H9 (cell line): Measurements from ENCODE around the gene ARID1B. TPM values are rescaled to one million over a fixed set of nuclear protein-coding genes. Genes with fewer than 3 reads are reported as not detected.
A peak's percentile ranks its signal among the peaks of the same experiment; 100 is the strongest.

Source experiments
- DNase-seq: peaks from one replicate; pipeline ENCODE4 v3.0.0-alpha.2; 2017
- H2AFZ ChIP-seq: one replicate; pipeline ENCODE4 v1.6.1; 2013; ENCODE audit warnings: mild to moderate bottlenecking, low read length, control low read depth, moderate library complexity
- H2AK5ac ChIP-seq: 2 replicates; pipeline ENCODE4 v1.6.1; 2013; ENCODE audit warnings: low read length, control low read depth, mixed read lengths; ENCODE audit not compliant: insufficient read length
- H2BK120ac ChIP-seq: one replicate; pipeline ENCODE4 v1.6.1; 2013; ENCODE audit warnings: low read depth, mild to moderate bottlenecking, low read length, control low read depth, inconsistent platforms; ENCODE audit not compliant: poor library complexity, severe bottlenecking
- H2BK12ac ChIP-seq: 2 replicates; pipeline ENCODE4 v1.6.1; 2013; ENCODE audit warnings: low read length, control low read depth, mixed read lengths, low read depth; ENCODE audit not compliant: insufficient read length
- H2BK15ac ChIP-seq: 2 replicates; pipeline ENCODE4 v1.6.1; 2013; ENCODE audit warnings: low read depth, low read length, control low read depth
- H2BK20ac ChIP-seq: one replicate; pipeline ENCODE4 v1.6.1; 2013; ENCODE audit warnings: low read depth, mild to moderate bottlenecking, low read length, control low read depth, inconsistent platforms; ENCODE audit not compliant: poor library complexity, severe bottlenecking
- H2BK5ac ChIP-seq: 2 replicates; pipeline ENCODE4 v1.6.1; 2013; ENCODE audit warnings: low read length, control low read depth, mixed read lengths; ENCODE audit not compliant: insufficient read length
- H3K14ac ChIP-seq: 2 replicates; pipeline ENCODE4 v1.6.1; 2013; ENCODE audit warnings: low read length, control low read depth; ENCODE audit not compliant: insufficient read depth
- H3K18ac ChIP-seq: 2 replicates; pipeline ENCODE4 v1.6.1; 2013; ENCODE audit warnings: low read depth, mild to moderate bottlenecking, mixed read lengths, low read length, control low read depth; ENCODE audit not compliant: insufficient read length
- H3K23ac ChIP-seq: 2 replicates; pipeline ENCODE4 v1.6.1; 2013; ENCODE audit warnings: low read length, control low read depth, mixed read lengths, low read depth; ENCODE audit not compliant: insufficient read length
- H3K23me2 ChIP-seq: 2 replicates; pipeline ENCODE4 v1.6.1; 2013; ENCODE audit warnings: low read depth, mild to moderate bottlenecking, mixed read lengths, low read length, control low read depth; ENCODE audit not compliant: insufficient read length, poor library complexity, severe bottlenecking
- H3K27ac ChIP-seq: 2 replicates; pipeline ENCODE4 v1.5.1; 2013; ENCODE audit warnings: low read length, control low read depth, mixed read lengths, low read depth; ENCODE audit not compliant: insufficient read length
- H3K27me3 ChIP-seq: 2 replicates; pipeline ENCODE4 v1.6.1; 2013; ENCODE audit warnings: low read length, control low read depth, inconsistent platforms; ENCODE audit not compliant: insufficient read depth
- H3K4ac ChIP-seq: 2 replicates; pipeline ENCODE4 v1.6.1; 2013; ENCODE audit warnings: low read depth, mild to moderate bottlenecking, control low read depth, inconsistent platforms, low read length, moderate library complexity
- H3K4me1 ChIP-seq: 2 replicates; pipeline ENCODE4 v1.6.1; 2013; ENCODE audit warnings: low read length, control low read depth, inconsistent platforms; ENCODE audit not compliant: insufficient read depth
- H3K4me2 ChIP-seq: 2 replicates; pipeline ENCODE4 v1.6.1; 2013; ENCODE audit warnings: low read length, control low read depth, mixed read lengths; ENCODE audit not compliant: insufficient read length, insufficient read depth
- H3K56ac ChIP-seq: 2 replicates; pipeline ENCODE4 v1.6.1; 2013; ENCODE audit warnings: low read depth, mild to moderate bottlenecking, mixed read lengths, low read length, control low read depth; ENCODE audit not compliant: insufficient read length
- H3K79me1 ChIP-seq: 2 replicates; pipeline ENCODE4 v1.6.1; 2013; ENCODE audit warnings: low read depth, mild to moderate bottlenecking, moderate library complexity, low read length, control low read depth, inconsistent platforms; ENCODE audit not compliant: insufficient read depth, poor library complexity, severe bottlenecking
- H3K79me2 ChIP-seq: 2 replicates; pipeline ENCODE4 v1.6.1; 2013; ENCODE audit warnings: low read length, control low read depth, inconsistent platforms; ENCODE audit not compliant: insufficient read depth
- H3K9ac ChIP-seq: 2 replicates; pipeline ENCODE4 v1.6.1; 2013; ENCODE audit warnings: low read length, control low read depth, mixed read lengths; ENCODE audit not compliant: insufficient read length; ENCODE audit errors: extremely low read depth
- H3K9me3 ChIP-seq: one replicate; pipeline ENCODE4 v1.6.1; 2013; ENCODE audit warnings: low read depth, low read length, inconsistent platforms; ENCODE audit not compliant: control insufficient read depth
- H3T11ph ChIP-seq: one replicate; pipeline ENCODE4 v1.6.1; 2013; ENCODE audit warnings: mild to moderate bottlenecking, low read length, control low read depth, inconsistent platforms
- H4K20me1 ChIP-seq: one replicate; pipeline ENCODE4 v1.6.1; 2013; ENCODE audit not compliant: control insufficient read depth, insufficient read length, insufficient read depth
- H4K5ac ChIP-seq: 2 replicates; pipeline ENCODE4 v1.6.1; 2013; ENCODE audit warnings: low read depth, mild to moderate bottlenecking, mixed read lengths, low read length, control low read depth; ENCODE audit not compliant: insufficient read length
- H4K8ac ChIP-seq: replicated peaks from 2 replicates; pipeline ENCODE4 v1.6.1; 2013; ENCODE audit warnings: low read length, control low read depth, mixed read lengths, low read depth; ENCODE audit not compliant: insufficient read length
- H4K91ac ChIP-seq: 2 replicates; pipeline ENCODE4 v1.6.1; 2013; ENCODE audit warnings: low read depth, mild to moderate bottlenecking, moderate library complexity, mixed read lengths, low read length, control low read depth; ENCODE audit not compliant: insufficient read length
- H3K27ac Mint-ChIP-seq, 3 experiments: 2 replicates in 2 of 3; 3 replicates in 1 of 3; pipeline ENCODE4 v1.8.0; 2020 to 2021; ENCODE audit warnings: mixed read lengths in 3 of 3, mild to moderate bottlenecking in 1 of 3, moderate library complexity in 1 of 3
- H3K27me3 Mint-ChIP-seq: 2 replicates; pipeline ENCODE4 v1.8.0; 2021; ENCODE audit warnings: low read depth, mild to moderate bottlenecking, moderate library complexity, mixed read lengths
- H3K36me3 Mint-ChIP-seq, 3 experiments: 2 replicates in 2 of 3; 3 replicates in 1 of 3; pipeline ENCODE4 v1.8.0; 2020 to 2021; ENCODE audit warnings: low read depth in 3 of 3, mixed read lengths in 3 of 3; ENCODE audit not compliant: insufficient read depth in 1 of 3
- H3K4me1 Mint-ChIP-seq, 2 experiments: 2 replicates each; pipeline ENCODE4 v1.8.0; 2020; ENCODE audit warnings: mixed read lengths in 2 of 2
- H3K4me3 Mint-ChIP-seq, 2 experiments: 2 replicates in 1 of 2; 3 replicates in 1 of 2; pipeline ENCODE4 v1.8.0; 2020 to 2021; ENCODE audit warnings: mild to moderate bottlenecking in 2 of 2, mixed read lengths in 2 of 2, moderate library complexity in 1 of 2
- H3K9me3 Mint-ChIP-seq, 2 experiments: 2 replicates in 1 of 2; 3 replicates in 1 of 2; pipeline ENCODE4 v1.8.0; 2020; ENCODE audit warnings: mild to moderate bottlenecking in 2 of 2, mixed read lengths in 2 of 2, moderate library complexity in 1 of 2
- CTCF ChIP-seq: fragments of 200-600 bp; sonication (generic); conservative IDR thresholded peaks from 3 replicates; pipeline ENCODE4 v1.8.0; 2021; ENCODE audit warnings: antibody characterized with exemption, mild to moderate bottlenecking
- WGBS: extraction: QIAGEN DNeasy Blood & Tissue Kit; methylation state at CpG from one replicate; pipeline ENCODE4 v1.1.7; 2013; ENCODE audit warnings: missing lambda C conversion rate, low lambda C conversion rate, mixed read lengths; ENCODE audit not compliant: insufficient read length; ENCODE audit errors: extremely low coverage; 5-methylcytosine and 5-hydroxymethylcytosine counted together
- total RNA-seq: library from RNA; stranded (reverse); gene quantifications from 2 replicates; pipeline ENCODE4 v1.2.1, GENCODE V29; 2021

ARID1B gene
- total RNA-seq, 1 experiment from 2014 or later = 88.2 TPM

DNA sequence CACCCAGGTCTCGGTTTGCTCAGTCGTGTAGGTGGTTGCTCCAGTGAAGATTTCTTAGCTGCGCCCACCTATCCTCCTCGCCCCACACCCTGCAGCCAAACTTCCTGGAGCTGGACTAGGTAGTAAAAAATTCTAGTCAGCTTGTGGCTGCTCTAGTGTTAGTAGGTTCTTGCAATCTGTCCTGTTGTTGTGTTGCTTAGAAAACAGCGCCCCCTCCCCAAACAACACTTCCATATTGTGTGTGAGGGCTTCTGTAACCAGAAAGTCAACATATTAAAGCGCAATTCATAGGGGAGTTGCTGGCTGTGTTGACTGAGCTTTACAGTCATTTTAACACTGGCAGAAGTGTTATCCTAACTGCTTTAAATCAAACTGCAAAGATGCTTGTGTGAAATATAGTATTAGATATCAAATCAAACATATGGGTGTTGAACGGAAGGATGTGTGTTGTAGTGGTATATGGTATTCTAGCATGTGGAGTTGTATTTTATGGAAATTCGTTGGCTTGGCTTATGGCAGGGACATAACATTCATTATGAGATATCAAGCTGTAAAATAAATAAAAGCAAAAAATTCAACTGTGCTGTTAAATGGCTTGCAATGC lies 122.5 kb downstream of the ARID1B start:
- Histone ChIP-seq H3K23ac (no peak overlapping the region), H4K8ac (no peak overlapping the region), H3K4ac (no peak overlapping the region), H2BK120ac (no peak overlapping the region), H4K91ac (no peak overlapping the region), H3K56ac (no peak overlapping the region), H3K9me3 (no peaks in the 10 kb centered on the region), H3K4me1 (no peaks in the 10 kb centered on the region; the same call in 1 of the 2 replicates), H3K79me1 (peaks cover 9% of the 10 kb centered on the region), H3K79me2 (peaks cover 8% of the 10 kb centered on the region), H2AK5ac (no peak overlapping the region), H3K4me2 (no peak overlapping the region), H3K27ac (no peak overlapping the region), H3K14ac (no peak overlapping the region), H4K5ac (no peak overlapping the region), H2BK12ac (no peak overlapping the region), H3T11ph (no peak overlapping the region), H2AFZ (no peak overlapping the region), H3K27me3 (no peaks in the 10 kb centered on the region), H2BK15ac (no peak overlapping the region), H2BK5ac (no peak overlapping the region), H3K23me2 (no peaks in the 10 kb centered on the region), H3K18ac (no peak overlapping the region), H3K9ac (no peak overlapping the region), H2BK20ac (no peak overlapping the region), H4K20me1 (no peaks in the 10 kb centered on the region)
- no peak for DNase-seq
- TF ChIP-seq CTCF = peak; percentile 45; the same call in 2 of the 3 replicates
- H3K27ac Mint-ChIP-seq = peak overlapping the region in 1 of 3 experiments; percentile 83; a peak in 2 of 7 replicates
- peaks cover 0 to 6% (median 0%) of the 10 kb centered on the region in 3 experiments; a peak in 1 of 7 replicates for H3K36me3 Mint-ChIP-seq
- no peaks in the 10 kb centered on the region; a peak in 1 of 5 replicates for H3K9me3 Mint-ChIP-seq
- H3K4me1 Mint-ChIP-seq = peaks cover 21 to 22% of the 10 kb centered on the region in 2 experiments
- no peaks in the 10 kb centered on the region; the same call in 1 of the 2 replicates for H3K27me3 Mint-ChIP-seq
- no peak overlapping the region for H3K4me3 Mint-ChIP-seq
- WGBS = 100% methylated on average over 2 of the region's 8 CpGs
